ENCODE measurements around the gene LCNL1. TPM values are rescaled to one million over a fixed set of nuclear protein-coding genes. Genes with fewer than 3 reads are reported as not detected.

The LCNL1 gene
- total and polyA plus RNA-seq, 9 donors = 0.12 to 1.3 (median 0.42) TPM

DNA sequence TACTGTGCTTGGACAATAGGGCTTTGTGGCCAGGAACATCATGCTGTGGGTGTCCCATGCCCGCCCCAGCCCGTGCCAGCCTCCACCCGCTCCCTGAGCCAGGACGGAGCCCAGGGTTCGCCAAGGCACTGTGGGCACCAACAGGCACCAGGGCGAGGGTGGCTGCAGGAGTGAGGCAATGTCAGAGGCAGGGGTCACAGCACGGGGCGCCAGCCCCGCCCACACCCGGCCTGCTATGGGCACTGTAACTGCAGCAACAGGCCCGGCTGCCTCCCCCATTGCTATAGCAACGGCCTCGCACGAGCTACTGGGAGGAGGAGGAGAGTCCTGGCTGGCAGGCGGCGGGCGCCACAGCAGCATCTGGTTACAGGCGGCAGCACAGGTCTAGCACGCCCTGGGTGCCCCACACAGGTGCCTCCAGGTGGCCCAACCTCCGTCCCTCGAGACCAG is 42.7 kb downstream of the LCNL1 start:
- no peak overlapping the region for H3K4me3 ChIP-seq (ENCODE audit: low read length)
- no peak for DNase-seq
- peaks cover 50% of the 10 kb centered on the region for H3K4me1 ChIP-seq (ENCODE audit: control insufficient read depth, insufficient read depth, low read length)
- WGBS (ENCODE audit: insufficient coverage) = 76% methylated on average over 20 of the region's 21 CpGs
- H3K36me3 ChIP-seq (ENCODE audit: control insufficient read depth, insufficient read depth, low read length) = no peaks in the 10 kb centered on the region
- H3K9me3 ChIP-seq (replicated peaks; ENCODE audit: control insufficient read depth, low read depth, low read length) = no peaks in the 10 kb centered on the region
- peaks cover 5% of the 10 kb centered on the region for H3K27me3 ChIP-seq (ENCODE audit: control insufficient read depth, insufficient read depth, low read length)
- no peak overlapping the region for H3K27ac ChIP-seq (ENCODE audit: low read length)

DNA sequence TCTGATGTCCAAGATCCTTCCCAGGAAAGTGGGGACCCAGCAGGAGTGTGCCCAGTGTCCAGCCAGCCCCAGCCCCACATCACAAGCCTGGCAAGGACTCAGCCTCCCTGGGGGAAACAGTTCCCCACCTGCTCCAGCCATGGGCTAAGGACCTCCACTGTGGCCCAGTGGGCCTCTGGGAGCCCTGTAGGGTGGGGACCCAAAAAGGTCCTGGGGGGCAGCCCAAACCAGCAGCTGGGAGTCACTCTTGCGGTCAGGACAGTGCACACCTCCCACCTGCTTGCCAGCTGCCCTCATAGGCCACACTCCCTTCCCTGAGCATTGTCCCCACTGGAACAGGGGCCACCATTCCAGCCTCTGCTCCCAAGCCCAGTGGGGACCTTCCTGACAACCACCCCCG is 43.6 kb downstream of the LCNL1 start:
- no peaks in the 10 kb centered on the region for H3K36me3 ChIP-seq (ENCODE audit: control insufficient read depth, insufficient read depth, low read length)
- no peak overlapping the region for H3K4me3 ChIP-seq (ENCODE audit: low read length)
- 100% methylated on average over 1 of the region's 2 CpGs for WGBS (ENCODE audit: insufficient coverage)
- peaks cover 58% of the 10 kb centered on the region for H3K4me1 ChIP-seq (ENCODE audit: control insufficient read depth, insufficient read depth, low read length)
- DNase-seq = no peak
- H3K27ac ChIP-seq (ENCODE audit: low read length) = no peak overlapping the region
- peaks cover 5% of the 10 kb centered on the region for H3K27me3 ChIP-seq (ENCODE audit: control insufficient read depth, insufficient read depth, low read length)
- H3K9me3 ChIP-seq (replicated peaks; ENCODE audit: control insufficient read depth, low read depth, low read length) = no peaks in the 10 kb centered on the region

DNA sequence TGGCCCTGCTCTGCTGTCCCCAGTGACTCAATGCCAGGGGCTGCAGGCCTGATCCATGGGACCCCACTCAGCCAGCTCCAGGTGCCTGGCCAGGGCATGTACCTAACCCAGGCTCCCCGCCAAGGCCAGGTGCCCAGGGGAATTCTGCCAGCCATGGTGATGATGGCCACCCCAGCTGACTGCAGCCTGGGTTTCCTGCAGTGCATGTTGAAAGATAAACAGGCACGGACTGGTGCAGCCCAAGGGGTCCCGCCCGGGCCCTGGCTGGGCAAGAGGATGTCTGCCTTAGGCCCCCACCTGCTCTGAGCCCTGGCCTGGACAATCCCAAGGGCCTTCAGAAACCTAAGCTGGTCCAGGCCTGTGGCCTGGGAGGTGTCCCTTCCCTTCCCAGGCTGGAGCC is 44.0 kb downstream of the LCNL1 start:
- no peaks in the 10 kb centered on the region for H3K36me3 ChIP-seq (ENCODE audit: control insufficient read depth, insufficient read depth, low read length)
- peaks cover 5% of the 10 kb centered on the region for H3K27me3 ChIP-seq (ENCODE audit: control insufficient read depth, insufficient read depth, low read length)
- no peak overlapping the region for H3K4me3 ChIP-seq (ENCODE audit: low read length)
- DNase-seq = no peak
- no peaks in the 10 kb centered on the region for H3K9me3 ChIP-seq (replicated peaks; ENCODE audit: control insufficient read depth, low read depth, low read length)
- WGBS (ENCODE audit: insufficient coverage) = 64% methylated on average over 2 of the region's 4 CpGs
- H3K27ac ChIP-seq (ENCODE audit: low read length) = no peak overlapping the region
- peaks cover 60% of the 10 kb centered on the region for H3K4me1 ChIP-seq (ENCODE audit: control insufficient read depth, insufficient read depth, low read length)

DNA sequence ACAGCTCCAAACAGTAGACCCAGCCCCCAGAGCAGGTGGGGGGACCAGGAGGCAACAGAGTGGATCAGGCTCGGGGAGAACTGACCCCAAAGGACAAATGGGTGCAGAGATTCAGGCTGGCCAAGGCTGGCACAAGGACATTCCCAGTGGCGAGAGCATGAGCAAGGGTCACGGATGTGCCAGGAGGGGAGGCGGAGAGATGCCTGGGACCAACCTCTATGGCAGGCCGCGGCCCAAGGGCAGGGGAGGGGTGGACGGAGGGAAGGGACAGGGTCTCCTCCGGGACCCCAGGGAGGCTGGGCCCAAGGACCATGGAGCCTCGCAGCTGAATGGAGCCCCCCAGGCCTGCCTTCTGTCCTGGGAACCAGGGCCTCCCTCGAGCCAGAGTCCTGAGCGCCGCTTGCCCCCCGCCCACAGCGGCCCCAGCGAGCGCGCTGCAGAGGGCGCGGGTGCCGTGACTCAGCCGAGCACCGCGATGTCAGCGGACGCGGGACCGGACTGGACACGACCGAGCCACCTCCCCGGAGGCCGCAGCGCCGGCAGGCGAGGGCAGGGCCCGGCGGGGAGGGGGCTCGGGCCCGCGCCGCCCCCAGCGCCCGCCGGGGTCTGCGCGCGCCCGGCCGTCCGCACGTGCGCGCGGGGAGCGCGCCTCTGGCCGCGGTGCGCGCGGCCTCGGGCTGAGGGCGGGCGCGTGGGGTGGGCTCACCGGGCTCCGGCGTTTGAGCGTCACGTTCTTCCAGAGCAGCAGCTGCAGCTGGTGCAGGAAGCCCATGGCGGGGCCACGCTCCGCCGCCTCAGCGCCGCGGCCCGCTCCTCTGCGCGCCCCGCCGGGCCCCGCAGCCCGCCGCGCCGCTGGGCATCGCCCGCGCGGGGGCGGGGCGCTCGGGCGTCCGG is 44.8 kb downstream of the LCNL1 start, which contains the start of gene ABCA2:
Gene ABCA2, minus strand, starts transcription at position 869 of the 894 bp plus-strand sequence. Its CDS starts 97 bp downstream, at position 772.
- H3K4me1 ChIP-seq (ENCODE audit: control insufficient read depth, insufficient read depth, low read length) = peaks cover 62% of the 10 kb centered on the region
- no peak within 1 kb of the TSS for H3K27ac ChIP-seq (ENCODE audit: low read length)
- peak within 1 kb of the TSS; percentile 56 for H3K4me3 ChIP-seq (ENCODE audit: low read length)
- 2% methylated on average over 95 of the region's 95 CpGs for WGBS (ENCODE audit: insufficient coverage)
- H3K9me3 ChIP-seq (replicated peaks; ENCODE audit: control insufficient read depth, low read depth, low read length) = no peaks in the 10 kb centered on the region
- no peak for DNase-seq
- no peaks in the 10 kb centered on the region for H3K36me3 ChIP-seq (ENCODE audit: control insufficient read depth, insufficient read depth, low read length)
- H3K27me3 ChIP-seq (ENCODE audit: control insufficient read depth, insufficient read depth, low read length) = peaks cover 5% of the 10 kb centered on the region

DNA sequence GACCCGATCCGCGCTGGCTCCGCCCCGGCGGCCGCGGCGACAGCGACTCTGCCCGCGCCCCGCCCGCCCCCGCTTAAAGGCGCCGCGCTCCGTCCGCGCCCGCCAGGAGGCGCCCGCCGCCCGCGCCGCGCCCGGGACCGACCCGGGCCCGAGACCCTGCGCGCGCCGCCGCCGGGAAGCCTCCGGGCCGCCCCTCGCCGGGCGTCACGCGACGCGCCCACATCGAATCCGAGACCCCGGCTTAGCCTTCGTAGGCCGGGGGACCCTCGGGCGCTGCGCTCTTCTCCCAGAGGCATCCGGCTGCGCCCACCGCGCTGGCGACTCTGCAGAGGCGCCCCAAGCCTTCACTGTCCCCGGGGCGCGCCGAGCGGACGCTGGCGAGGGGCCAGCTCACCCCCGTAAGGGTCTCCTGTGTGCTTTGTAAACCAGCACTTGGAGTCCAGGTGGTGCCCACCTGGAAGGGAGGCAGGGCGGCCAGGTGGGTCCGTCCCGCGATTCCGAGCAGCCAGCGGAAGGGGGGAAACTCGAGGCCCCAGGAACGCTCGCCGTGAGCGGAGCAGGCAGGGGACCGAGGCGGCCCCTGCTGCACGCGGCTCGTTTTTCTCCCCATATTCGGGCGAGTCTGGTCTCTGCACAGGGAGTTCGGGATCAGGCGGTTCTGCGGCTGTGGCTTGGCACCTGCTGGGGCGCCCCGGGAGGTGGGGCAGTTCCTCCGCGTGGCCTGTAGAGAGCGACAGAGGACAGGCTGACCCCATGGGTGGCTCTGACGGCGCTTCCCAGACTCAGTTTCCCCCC is 45.7 kb downstream of the LCNL1 start:
- H3K27me3 ChIP-seq (ENCODE audit: control insufficient read depth, insufficient read depth, low read length) = peaks cover 5% of the 10 kb centered on the region
- peak overlapping the region; percentile 56 for H3K4me3 ChIP-seq (ENCODE audit: low read length)
- under 1% methylated on average over 95 of the region's 98 CpGs for WGBS (ENCODE audit: insufficient coverage)
- H3K36me3 ChIP-seq (ENCODE audit: control insufficient read depth, insufficient read depth, low read length) = no peaks in the 10 kb centered on the region
- no peak overlapping the region for H3K27ac ChIP-seq (ENCODE audit: low read length)
- peaks cover 57% of the 10 kb centered on the region for H3K4me1 ChIP-seq (ENCODE audit: control insufficient read depth, insufficient read depth, low read length)
- no peaks in the 10 kb centered on the region for H3K9me3 ChIP-seq (replicated peaks; ENCODE audit: control insufficient read depth, low read depth, low read length)
- DNase-seq = peak; percentile 78

DNA sequence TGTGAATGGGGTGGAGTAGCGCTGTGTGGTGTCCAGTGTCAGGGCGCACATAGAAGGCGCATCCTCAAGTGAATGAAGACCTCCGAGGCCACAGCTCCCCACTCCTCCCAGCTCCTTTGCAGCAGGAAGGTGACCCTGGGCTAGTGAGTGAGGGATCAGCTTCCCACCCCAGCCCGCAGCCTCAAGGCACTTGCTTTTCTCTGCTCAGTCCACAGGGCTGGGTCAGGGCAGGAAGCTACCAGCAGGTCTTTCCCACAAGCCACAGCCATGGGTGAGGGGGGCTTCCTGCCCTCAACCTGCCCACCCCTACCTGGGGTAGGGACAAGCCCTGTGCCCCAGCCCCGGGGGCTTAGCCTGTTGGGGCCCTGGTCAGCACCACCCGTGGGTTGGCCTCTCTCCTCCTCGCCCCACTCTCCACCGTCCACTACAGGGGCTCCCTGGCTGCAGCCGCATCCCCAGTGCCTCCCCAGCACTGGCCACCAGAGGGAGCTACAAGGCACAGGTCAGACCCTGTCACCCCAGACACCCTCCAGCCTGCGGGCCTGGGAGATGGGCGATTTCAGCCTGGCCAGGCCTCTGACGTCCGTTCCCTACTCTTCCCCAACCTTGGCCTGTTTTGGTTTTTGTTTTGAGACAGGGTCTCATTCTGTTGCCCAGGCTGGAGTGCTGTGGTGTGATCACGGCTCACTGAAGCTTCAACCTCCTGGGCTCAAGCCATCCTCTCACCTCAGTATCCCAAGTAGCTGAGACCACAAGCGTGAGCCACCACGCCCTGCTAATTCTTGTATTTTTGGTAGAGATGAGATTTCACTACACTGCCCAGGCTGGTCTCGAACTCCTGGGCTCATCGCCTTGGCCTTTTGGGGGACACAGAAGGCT is 46.5 kb downstream of the LCNL1 start:
- no peak overlapping the region for H3K4me3 ChIP-seq (ENCODE audit: low read length)
- H3K36me3 ChIP-seq (ENCODE audit: control insufficient read depth, insufficient read depth, low read length) = no peaks in the 10 kb centered on the region
- H3K27me3 ChIP-seq (ENCODE audit: control insufficient read depth, insufficient read depth, low read length) = peaks cover 5% of the 10 kb centered on the region
- peaks cover 49% of the 10 kb centered on the region for H3K4me1 ChIP-seq (ENCODE audit: control insufficient read depth, insufficient read depth, low read length)
- no peaks in the 10 kb centered on the region for H3K9me3 ChIP-seq (replicated peaks; ENCODE audit: control insufficient read depth, low read depth, low read length)
- H3K27ac ChIP-seq (ENCODE audit: low read length) = no peak overlapping the region
- 38% methylated on average over 5 of the region's 19 CpGs for WGBS (ENCODE audit: insufficient coverage)
- peak; percentile 58 for DNase-seq

DNA sequence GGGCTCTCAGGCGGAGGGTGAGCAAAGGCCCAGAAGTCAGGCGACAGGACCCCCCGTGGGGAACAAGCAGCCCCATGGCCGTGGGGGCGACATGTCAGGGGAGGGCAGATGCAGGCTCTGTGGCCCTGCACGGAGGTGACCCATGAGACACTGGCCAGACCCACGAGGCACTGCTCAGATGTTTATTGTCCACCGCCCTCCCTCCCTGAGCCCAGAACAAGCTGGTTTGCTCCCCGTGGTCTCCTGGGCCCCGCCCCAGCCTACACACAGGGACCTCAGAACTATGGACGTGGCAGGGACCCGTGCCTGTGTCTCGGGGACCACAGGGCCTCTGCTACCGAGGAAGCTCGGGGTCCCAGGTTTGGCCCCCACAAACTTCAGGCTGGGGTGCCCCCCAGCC is 47.2 kb downstream of the LCNL1 start:
- WGBS (ENCODE audit: insufficient coverage) = 74% methylated on average over 14 of the region's 15 CpGs

DNA sequence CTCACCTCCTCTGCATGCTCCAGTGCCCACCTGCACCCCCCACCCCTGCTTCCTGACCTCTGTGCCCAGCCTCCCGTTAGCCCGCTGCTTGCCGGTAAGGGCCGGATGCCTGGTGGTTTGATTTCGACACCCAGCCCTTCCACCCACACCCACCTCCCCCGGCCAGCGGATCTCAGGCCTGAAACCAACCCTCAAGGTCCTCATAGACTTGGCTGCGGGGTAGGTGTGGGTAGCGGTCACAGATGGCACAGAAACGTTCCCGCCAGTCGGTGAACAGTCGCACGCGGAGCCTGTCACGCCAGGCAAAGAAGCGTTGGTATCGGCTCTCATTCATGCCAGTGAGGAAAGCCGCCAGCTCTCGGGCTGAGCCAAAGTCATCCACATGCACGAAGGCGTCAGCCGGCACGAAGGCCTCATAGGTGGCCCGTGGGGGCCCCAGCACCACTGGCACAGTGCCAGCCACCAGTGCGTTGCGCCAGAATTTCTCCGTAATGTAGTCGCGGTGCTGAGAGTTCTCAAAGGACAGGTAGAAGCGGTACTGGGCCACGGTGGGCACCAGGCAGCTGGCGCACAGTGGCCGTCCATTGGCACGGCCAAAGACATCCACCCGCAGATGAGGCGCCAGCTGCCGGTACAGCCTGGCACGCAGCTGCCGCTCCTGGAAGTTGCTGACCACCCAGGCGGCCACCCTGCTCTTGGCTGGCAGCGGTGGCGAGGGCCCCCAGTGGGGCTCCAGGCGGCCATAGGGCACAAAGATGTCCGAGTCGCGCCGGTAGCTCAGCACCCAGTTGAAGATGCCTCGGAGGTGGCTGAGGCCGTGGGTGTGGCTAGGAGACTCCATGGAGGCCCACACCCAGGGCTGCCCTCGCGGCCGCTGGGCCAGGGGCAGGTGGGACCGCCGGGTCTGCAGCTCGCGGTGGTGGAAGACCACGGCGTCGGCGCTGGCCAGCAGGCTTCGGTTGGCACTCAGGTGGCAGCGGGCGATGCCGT is 48.0 kb downstream of the LCNL1 start:
- DNase-seq = no peak
- Histone ChIP-seq H3K4me1 (ENCODE audit: control insufficient read depth, insufficient read depth, low read length) (peaks cover 54% of the 10 kb centered on the region), H3K27me3 (ENCODE audit: control insufficient read depth, insufficient read depth, low read length) (peaks cover 8% of the 10 kb centered on the region), H3K27ac (ENCODE audit: low read length) (no peak overlapping the region), H3K4me3 (ENCODE audit: low read length) (no peak overlapping the region), H3K9me3 (replicated peaks; ENCODE audit: control insufficient read depth, low read depth, low read length) (no peaks in the 10 kb centered on the region), H3K36me3 (ENCODE audit: control insufficient read depth, insufficient read depth, low read length) (no peaks in the 10 kb centered on the region)
- whole genome bisulfite sequencing (ENCODE audit: insufficient coverage) = 85% methylated on average over 59 of the region's 65 CpGs

More for the DNA sequence above, 47.2 kb downstream of the LCNL1 start:
- Histone ChIP-seq H3K27me3 (ENCODE audit: control insufficient read depth, insufficient read depth, low read length) (peaks cover 8% of the 10 kb centered on the region), H3K4me3 (ENCODE audit: low read length) (no peak overlapping the region), H3K4me1 (ENCODE audit: control insufficient read depth, insufficient read depth, low read length) (peaks cover 55% of the 10 kb centered on the region), H3K9me3 (replicated peaks; ENCODE audit: control insufficient read depth, low read depth, low read length) (no peaks in the 10 kb centered on the region), H3K27ac (ENCODE audit: low read length) (no peak overlapping the region), H3K36me3 (ENCODE audit: control insufficient read depth, insufficient read depth, low read length) (no peaks in the 10 kb centered on the region)
- DNase-seq = no peak

Data from muscle of leg (tissue), 11 donors.